SU-DHL-6 (cell line): ENCODE data around the gene SLIT2.

ENCODE experiments used
- CTCF ChIP-seq: fragments of 200-600 bp; sonication (generic); IDR thresholded peaks from one replicate; pipeline ENCODE4 v1.5.1; 2017; ENCODE audit warnings: antibody characterized with exemption, mild to moderate bottlenecking, low read length, moderate library complexity; ENCODE audit not compliant: insufficient read depth, poor library complexity, severe bottlenecking
- EZH2phosphoT487 ChIP-seq: fragments of 200-600 bp; sonication (generic), shearing (Covaris generic); conservative IDR thresholded peaks from 2 replicates; pipeline ENCODE4 v1.6.1; 2018; ENCODE audit warnings: mild to moderate bottlenecking, antibody characterized with exemption, low read length, moderate library complexity, mixed read lengths

DNA sequence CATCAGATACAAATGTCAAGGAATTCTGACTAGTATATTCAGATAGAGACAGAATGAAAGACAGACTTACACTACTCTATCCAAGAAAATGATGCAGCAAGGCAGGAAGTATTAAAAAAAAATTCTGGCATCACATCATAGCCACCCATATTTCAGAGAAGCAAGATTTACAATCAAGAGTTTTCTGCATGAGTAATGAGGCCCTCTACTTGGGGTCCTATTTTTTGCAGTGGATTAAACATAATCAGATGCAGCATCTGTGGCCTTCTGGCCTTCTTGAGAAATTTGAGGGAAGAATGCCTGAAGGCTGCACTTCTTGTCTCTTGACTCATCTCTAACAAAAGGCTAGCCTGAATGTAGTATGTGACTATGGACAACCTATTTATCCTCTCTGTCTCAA is 48.2 kb upstream of the SLIT2 start:
- TF ChIP-seq CTCF (no peak), EZH2phosphoT487 (no peak)
